Skeletal muscle tissue (tissue), 4 donors: ENCODE results near the gene EPHA6. TPM values are rescaled to one million over a fixed set of nuclear protein-coding genes. Genes with fewer than 3 reads are reported as not detected.

Source experiments
- H3K27ac ChIP-seq: one replicate; pipeline ENCODE4 v1.7.0; 2013; ENCODE audit warnings: mild to moderate bottlenecking, low read depth, low read length, inconsistent platforms
- H3K27me3 ChIP-seq, 3 donors: one replicate each; pipeline ENCODE4 v1.7.0; 2013; ENCODE audit warnings: low read length in 3 of 3; ENCODE audit not compliant: control insufficient read depth in 3 of 3, insufficient read depth in 3 of 3
- H3K36me3 ChIP-seq, 3 donors: one replicate each; pipeline ENCODE4 v1.7.0; 2013; ENCODE audit warnings: low read length in 3 of 3; ENCODE audit not compliant: control insufficient read depth in 3 of 3, insufficient read depth in 3 of 3
- H3K4me1 ChIP-seq, 3 donors: one replicate each; pipeline ENCODE4 v1.7.0; 2013; ENCODE audit warnings: low read length in 3 of 3, mild to moderate bottlenecking in 3 of 3; ENCODE audit not compliant: control insufficient read depth in 3 of 3, insufficient read depth in 3 of 3
- H3K4me3 ChIP-seq, 3 donors: one replicate each; pipeline ENCODE4 v1.7.0; 2013; ENCODE audit warnings: low read length in 3 of 3
- H3K9ac ChIP-seq, 3 donors: one replicate each; pipeline ENCODE4 v1.7.0; 2013; ENCODE audit warnings: low read length in 3 of 3, mild to moderate bottlenecking in 3 of 3, moderate library complexity in 2 of 3, low read depth in 1 of 3
- H3K9me3 ChIP-seq, 3 donors: one replicate each; pipeline ENCODE4 v1.7.0; 2013; ENCODE audit warnings: low read length in 3 of 3; ENCODE audit not compliant: control insufficient read depth in 3 of 3
- total RNA-seq: library from RNA; depleted of rRNA; stranded (reverse); fragments of >200 nt; gene quantifications from one replicate; pipeline ENCODE4 v1.2.3, GENCODE V29; 2014
- donor health status: Osteomylitis.

EPHA6 gene
- total RNA-seq, 1 donor from 2014 or later: 0.52 TPM

DNA sequence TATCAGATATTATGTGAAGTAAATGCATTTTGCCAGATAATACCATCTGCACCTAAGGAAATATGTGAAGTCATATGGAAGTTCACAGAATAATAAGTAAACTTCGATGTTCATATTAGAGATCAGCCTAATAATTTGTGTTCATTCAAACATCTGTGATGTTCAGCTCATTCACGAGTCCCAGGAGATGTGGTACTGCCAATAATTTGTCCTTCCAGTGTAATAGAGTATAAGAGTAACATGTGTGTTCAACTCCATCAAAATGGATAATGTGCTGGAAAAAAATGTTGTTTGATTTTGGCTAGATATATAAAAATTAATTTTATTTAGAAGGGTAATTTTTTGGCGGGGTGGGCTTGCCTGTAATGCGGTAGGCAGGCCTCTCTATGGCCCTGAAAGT is 874.7 kb downstream of the EPHA6 start:
- H3K27me3 ChIP-seq: no peaks in the 10 kb centered on the region
- no peaks in the 10 kb centered on the region for H3K9me3 ChIP-seq
- H3K9ac ChIP-seq: no peak overlapping the region
- no peak overlapping the region for H3K27ac ChIP-seq
- H3K4me3 ChIP-seq: no peak overlapping the region
- no peaks in the 10 kb centered on the region for H3K36me3 ChIP-seq
- peaks cover 0 to 3% (median 0%) of the 10 kb centered on the region in 3 donors for H3K4me1 ChIP-seq

DNA sequence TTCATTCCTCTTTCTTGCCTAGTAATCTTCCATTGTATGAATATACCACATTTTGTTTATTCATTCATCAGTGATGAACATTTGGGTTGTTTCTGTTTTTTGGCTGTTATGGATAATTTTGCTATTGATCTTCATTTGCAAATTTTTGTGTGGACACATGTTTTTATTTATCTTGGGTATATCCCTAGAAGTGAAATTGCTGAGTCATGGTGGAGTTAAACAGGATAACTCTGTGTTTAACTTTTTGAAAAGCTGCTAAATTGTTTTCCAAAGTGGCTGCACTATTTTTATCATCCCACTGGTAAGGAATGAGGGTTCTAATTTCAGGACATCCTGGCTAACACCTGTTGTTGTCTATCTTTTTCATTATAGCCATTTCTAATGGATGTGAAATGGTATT is 875.6 kb downstream of the EPHA6 start:
- no peak overlapping the region for H3K27ac ChIP-seq
- no peak overlapping the region for H3K9ac ChIP-seq
- no peaks in the 10 kb centered on the region for H3K27me3 ChIP-seq
- no peak overlapping the region for H3K4me3 ChIP-seq
- H3K9me3 ChIP-seq: no peaks in the 10 kb centered on the region
- H3K36me3 ChIP-seq: no peaks in the 10 kb centered on the region
- peaks cover 0 to 3% (median 0%) of the 10 kb centered on the region in 3 donors for H3K4me1 ChIP-seq

- Histone ChIP-seq H3K9me3 (no peaks in the 10 kb centered on the region), H3K27ac (no peak overlapping the region), H3K9ac (no peak overlapping the region), H3K4me1 (peaks cover 0 to 3% (median 0%) of the 10 kb centered on the region in 3 donors), H3K36me3 (no peaks in the 10 kb centered on the region), H3K27me3 (no peaks in the 10 kb centered on the region), H3K4me3 (no peak overlapping the region)
Observed at GRCh38 chr3:97691354-97691753, 877.0 kb downstream of the EPHA6 start.

DNA sequence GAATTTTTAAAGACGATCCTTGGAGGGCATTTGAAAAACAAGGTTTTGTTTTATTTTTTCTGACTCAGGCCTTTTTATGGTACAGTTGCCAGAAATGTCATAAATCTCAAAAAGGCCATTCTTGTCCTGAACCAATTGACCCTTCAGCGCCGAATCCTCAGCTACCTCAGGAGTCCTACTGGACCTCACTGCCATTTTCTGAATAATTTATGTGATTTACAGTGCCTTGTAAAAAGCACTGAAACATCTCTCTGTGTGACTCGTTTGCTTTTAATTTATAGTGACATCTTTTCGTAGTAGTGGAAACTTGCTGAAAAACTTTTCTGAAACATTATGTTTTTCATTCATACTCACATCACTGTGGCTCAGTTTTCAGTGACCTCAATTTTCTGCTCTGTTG is 878.0 kb downstream of the EPHA6 start:
- H3K27ac ChIP-seq: no peak overlapping the region
- no peaks in the 10 kb centered on the region for H3K9me3 ChIP-seq
- H3K4me1 ChIP-seq: peaks cover 0 to 3% (median 0%) of the 10 kb centered on the region in 3 donors
- no peak overlapping the region for H3K9ac ChIP-seq
- H3K27me3 ChIP-seq: no peaks in the 10 kb centered on the region
- no peaks in the 10 kb centered on the region for H3K36me3 ChIP-seq
- no peak overlapping the region for H3K4me3 ChIP-seq

DNA sequence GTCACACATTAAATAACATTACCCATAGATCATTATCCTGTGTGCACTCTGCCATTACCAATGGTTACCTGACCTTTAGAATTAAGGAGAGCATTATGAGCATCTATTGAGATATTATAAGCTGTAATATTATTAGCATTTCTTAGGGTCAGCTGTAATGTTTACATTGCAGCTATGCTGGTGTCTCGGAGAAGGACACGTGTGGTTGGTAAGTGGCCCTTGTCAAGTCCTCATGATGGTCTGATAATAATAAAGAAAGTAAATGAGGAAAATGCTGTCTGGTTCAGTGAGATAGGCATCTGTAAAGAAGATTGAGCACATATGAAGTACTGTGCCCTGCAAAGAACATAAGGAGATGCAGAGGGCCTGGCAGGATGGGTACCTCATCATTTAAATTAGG is 878.4 kb downstream of the EPHA6 start:
- Histone ChIP-seq H3K4me1 (peaks cover 0 to under 1% (median 0%) of the 10 kb centered on the region in 3 donors), H3K9me3 (no peaks in the 10 kb centered on the region), H3K9ac (no peak overlapping the region), H3K36me3 (no peaks in the 10 kb centered on the region), H3K27ac (no peak overlapping the region), H3K27me3 (no peaks in the 10 kb centered on the region), H3K4me3 (no peak overlapping the region)

GRCh38 chr3:97694876-97695275 is 880.5 kb downstream of the EPHA6 start:
- Histone ChIP-seq H3K9me3 (no peaks in the 10 kb centered on the region), H3K27me3 (no peaks in the 10 kb centered on the region), H3K4me1 (no peaks in the 10 kb centered on the region), H3K27ac (no peak overlapping the region), H3K9ac (no peak overlapping the region), H3K36me3 (no peaks in the 10 kb centered on the region), H3K4me3 (no peak overlapping the region)

DNA sequence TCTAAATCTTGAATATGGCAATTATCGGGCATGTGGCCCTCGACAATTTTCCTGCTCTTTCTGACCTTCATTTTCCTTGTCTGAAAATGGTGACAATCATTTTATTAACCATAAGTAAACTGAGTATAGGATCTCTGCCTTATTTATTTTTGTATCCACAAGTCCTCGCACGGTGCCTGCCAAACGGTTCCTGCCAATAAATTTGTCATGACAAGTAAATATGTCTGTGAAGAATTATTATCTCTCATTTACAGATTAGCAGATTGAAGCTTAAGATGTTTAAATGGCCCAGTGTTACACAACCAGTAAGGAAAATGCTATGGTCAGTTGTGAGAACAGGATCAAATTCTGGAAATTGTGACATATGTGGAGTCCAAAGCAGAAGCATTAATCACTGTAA is 884.3 kb downstream of the EPHA6 start:
- Histone ChIP-seq H3K4me1 (no peaks in the 10 kb centered on the region), H3K4me3 (no peak overlapping the region), H3K27me3 (no peaks in the 10 kb centered on the region), H3K9ac (no peak overlapping the region), H3K27ac (no peak overlapping the region), H3K9me3 (no peaks in the 10 kb centered on the region), H3K36me3 (no peaks in the 10 kb centered on the region)

- H3K4me3 ChIP-seq: no peak overlapping the region
- H3K36me3 ChIP-seq: no peaks in the 10 kb centered on the region
- no peaks in the 10 kb centered on the region for H3K27me3 ChIP-seq
- H3K9ac ChIP-seq: no peak overlapping the region
- H3K27ac ChIP-seq: no peak overlapping the region
- H3K9me3 ChIP-seq: no peaks in the 10 kb centered on the region
- H3K4me1 ChIP-seq: no peaks in the 10 kb centered on the region
Observed at GRCh38 chr3:97699889-97700288, 885.5 kb downstream of the EPHA6 start.

GRCh38 chr3:97705764-97706163 is 891.4 kb downstream of the EPHA6 start:
- no peak overlapping the region for H3K9ac ChIP-seq
- H3K9me3 ChIP-seq: no peaks in the 10 kb centered on the region
- no peaks in the 10 kb centered on the region for H3K36me3 ChIP-seq
- no peaks in the 10 kb centered on the region for H3K27me3 ChIP-seq
- no peaks in the 10 kb centered on the region for H3K4me1 ChIP-seq
- no peak overlapping the region for H3K27ac ChIP-seq
- H3K4me3 ChIP-seq: no peak overlapping the region

- Histone ChIP-seq H3K9ac (no peak overlapping the region), H3K36me3 (no peaks in the 10 kb centered on the region), H3K9me3 (no peaks in the 10 kb centered on the region), H3K4me1 (no peaks in the 10 kb centered on the region), H3K27me3 (no peaks in the 10 kb centered on the region), H3K4me3 (no peak overlapping the region), H3K27ac (no peak overlapping the region)
Observed at GRCh38 chr3:97706226-97706625, 891.8 kb downstream of the EPHA6 start.

- Histone ChIP-seq H3K27ac (no peak overlapping the region), H3K27me3 (no peaks in the 10 kb centered on the region), H3K36me3 (no peaks in the 10 kb centered on the region), H3K4me3 (no peak overlapping the region), H3K9ac (no peak overlapping the region), H3K4me1 (no peaks in the 10 kb centered on the region), H3K9me3 (no peaks in the 10 kb centered on the region)
Observed at GRCh38 chr3:97711654-97712053, 897.3 kb downstream of the EPHA6 start.
